ENCODE measurements around the gene CLMN. TPM values are rescaled to one million over a fixed set of nuclear protein-coding genes. Genes with fewer than 3 reads are reported as not detected.
"Not testable (repeated sequence)": the region's sequence is repeated elsewhere in the genome, so short reads cannot be mapped to it uniquely, and the experiment has no call there.

Gene CLMN
- total RNA-seq, 2 donors from 2014 or later, result 3.4 to 4.0 TPM

DNA sequence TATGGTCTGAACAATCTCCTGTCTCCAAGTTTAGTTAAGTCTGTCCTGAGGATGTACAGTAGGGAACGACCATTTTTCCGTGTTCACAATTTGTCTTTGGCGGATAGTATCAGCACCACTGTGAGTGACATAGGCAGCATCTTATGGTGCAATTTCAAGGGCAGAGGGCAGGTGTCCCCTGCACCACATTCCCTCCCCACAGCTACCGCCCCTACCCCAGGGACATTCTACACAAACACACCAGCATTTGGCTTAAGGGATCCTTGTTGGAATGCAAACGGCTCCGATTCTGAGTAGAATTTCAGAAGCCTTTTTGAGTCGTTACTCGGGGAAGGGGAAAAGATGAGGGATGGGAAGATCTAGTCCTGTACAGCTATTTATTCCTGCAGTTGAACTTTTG lies 137.3 kb downstream of the CLMN start:
- Histone ChIP-seq H3K4me3 (no peak overlapping the region), H3K27me3 (no peaks in the 10 kb centered on the region), H3K9me3 (no peaks in the 10 kb centered on the region), H3K27ac (peak overlapping the region; percentile 50 to 77), H3K36me3 (no peaks in the 10 kb centered on the region), H3K4me1 (peaks cover 0 to 42% of the 10 kb centered on the region in 2 donors)
- no peak for TF ChIP-seq CTCF (IDR thresholded peaks at IDR 0.05)
- DNase-seq (ENCODE audit: low spot score), result no peak

DNA sequence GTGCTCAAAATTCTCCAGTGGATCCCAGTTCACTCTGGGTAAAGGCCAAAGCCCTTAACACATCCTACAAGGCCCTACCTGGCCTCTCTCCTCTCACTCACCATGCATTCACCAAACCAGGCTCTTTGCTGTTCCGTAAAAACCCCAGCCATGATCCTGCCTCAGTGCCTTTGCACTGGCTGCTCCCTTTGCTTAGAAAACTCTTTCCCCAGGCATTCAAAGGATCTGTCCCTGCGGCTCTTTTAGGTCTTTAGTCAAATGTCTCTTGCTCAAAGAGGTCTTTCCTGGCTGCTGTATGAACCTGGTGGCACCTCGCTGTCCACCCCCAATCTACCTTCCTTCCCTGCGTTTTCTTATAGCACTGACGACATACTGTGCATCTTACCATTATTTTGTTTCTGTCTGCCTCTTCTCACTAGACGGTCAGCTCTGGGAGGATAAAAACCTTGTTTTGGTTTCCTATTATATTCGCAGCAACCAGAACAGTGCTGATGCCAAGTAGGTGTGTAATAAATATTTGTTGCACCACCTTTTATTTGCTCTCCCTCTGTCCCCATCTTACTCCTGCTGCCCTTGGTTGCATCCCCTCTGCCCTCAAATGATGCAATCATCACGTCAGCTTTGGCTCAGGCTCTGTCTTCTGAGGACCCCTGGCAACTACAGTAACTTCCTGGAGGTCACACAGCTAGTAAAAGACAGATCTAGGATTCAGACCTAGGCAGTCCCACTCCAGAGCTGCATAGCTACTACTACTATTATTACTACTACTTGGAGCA lies 138.6 kb downstream of the CLMN start:
- Histone ChIP-seq H3K9me3 (no peaks in the 10 kb centered on the region), H3K27ac (no peak overlapping the region), H3K4me3 (no peak overlapping the region), H3K27me3 (no peaks in the 10 kb centered on the region), H3K4me1 (peaks cover 0 to 40% of the 10 kb centered on the region in 2 donors), H3K36me3 (no peaks in the 10 kb centered on the region)
- no peak for TF ChIP-seq CTCF (IDR thresholded peaks at IDR 0.05)
- no peak for DNase-seq (ENCODE audit: low spot score)

DNA sequence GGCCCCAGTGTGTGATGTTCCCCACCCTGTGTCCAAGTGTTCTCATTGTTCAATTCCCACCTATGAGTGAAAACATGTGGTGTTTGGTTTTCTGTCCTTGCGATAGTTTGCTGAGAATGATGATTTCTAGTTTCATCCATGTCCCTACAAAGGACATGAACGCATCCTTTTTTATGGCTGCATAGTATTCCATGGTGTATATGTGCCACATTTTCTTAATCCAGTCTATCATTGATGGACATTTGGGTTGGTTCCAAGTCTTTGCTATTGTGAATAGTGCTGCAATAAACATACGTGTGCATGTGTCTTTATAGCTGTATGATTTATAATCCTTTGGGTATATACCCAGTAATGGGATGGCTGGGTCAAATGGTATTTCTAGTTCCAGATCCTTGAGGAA lies 144.0 kb downstream of the CLMN start:
- H3K27me3 ChIP-seq; H3K4me1 ChIP-seq; DNase-seq (ENCODE audit: low spot score); H3K4me3 ChIP-seq; H3K9me3 ChIP-seq; H3K36me3 ChIP-seq; H3K27ac ChIP-seq: not testable (repeated sequence)

DNA sequence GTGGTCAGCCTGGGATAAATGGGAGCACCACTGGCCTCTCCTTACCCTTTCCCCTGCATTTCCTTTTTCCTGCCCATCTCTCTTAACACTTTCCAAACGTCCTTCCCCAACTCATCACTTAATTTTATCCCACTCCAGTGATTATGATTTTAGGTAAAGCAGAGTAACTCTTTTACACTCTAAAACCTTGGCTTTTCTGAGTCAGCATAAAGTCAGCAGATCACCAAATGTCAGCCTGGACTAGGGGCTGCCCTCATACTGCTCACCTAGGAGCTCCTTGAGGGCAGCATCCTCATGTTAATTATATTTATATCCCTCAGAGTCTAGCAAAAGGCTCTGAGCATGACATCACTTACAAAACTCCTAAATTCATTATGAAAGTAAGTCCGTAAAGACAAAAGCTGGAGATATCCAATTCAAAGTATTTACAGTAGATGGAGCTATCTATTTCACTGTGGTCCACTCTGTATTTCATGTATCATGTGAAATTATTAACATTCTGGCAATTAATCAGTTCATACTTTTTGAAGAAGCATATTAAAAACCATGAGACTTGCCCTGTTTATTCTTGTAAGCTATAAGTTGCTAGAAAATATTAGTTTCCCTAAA lies 145.4 kb downstream of the CLMN start:
- no peaks in the 10 kb centered on the region for H3K9me3 ChIP-seq
- no peaks in the 10 kb centered on the region for H3K4me1 ChIP-seq
- no peak overlapping the region for H3K27ac ChIP-seq
- DNase-seq (ENCODE audit: low spot score), result no peak
- H3K27me3 ChIP-seq, result no peaks in the 10 kb centered on the region
- H3K4me3 ChIP-seq, result no peak overlapping the region
- no peaks in the 10 kb centered on the region for H3K36me3 ChIP-seq
- peak in 1 of 2 donors; percentile 46 for TF ChIP-seq CTCF (IDR thresholded peaks at IDR 0.05)

GRCh38 chr14:95173518-95173917 lies 146.2 kb downstream of the CLMN start:
- no peaks in the 10 kb centered on the region for H3K27me3 ChIP-seq
- no peaks in the 10 kb centered on the region for H3K9me3 ChIP-seq
- DNase-seq (ENCODE audit: low spot score), result no peak
- TF ChIP-seq CTCF (IDR thresholded peaks at IDR 0.05), result no peak
- no peak overlapping the region for H3K27ac ChIP-seq
- no peak overlapping the region for H3K4me3 ChIP-seq
- H3K36me3 ChIP-seq, result no peaks in the 10 kb centered on the region
- H3K4me1 ChIP-seq, result no peaks in the 10 kb centered on the region

DNA sequence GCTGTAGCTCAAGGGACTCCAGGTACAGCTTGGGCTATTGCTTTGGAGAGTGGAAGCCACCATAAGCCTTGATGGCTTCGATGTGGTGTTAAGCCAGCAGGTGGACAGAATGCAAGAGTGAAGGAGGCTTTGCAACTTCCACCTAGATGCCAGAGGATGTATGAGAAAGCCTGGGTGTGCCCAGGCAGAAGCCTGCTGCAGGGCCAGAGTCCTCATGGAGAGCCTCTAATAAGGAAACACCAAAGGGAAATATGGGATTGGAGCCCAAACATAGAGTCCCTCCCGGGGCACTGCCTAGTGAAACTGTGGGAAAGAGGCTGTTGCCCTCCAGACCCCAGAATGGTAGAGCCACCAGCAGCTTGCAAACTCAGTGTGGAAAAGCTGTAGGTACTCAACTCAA lies 152.5 kb downstream of the CLMN start:
- no peak for DNase-seq (ENCODE audit: low spot score)
- Histone ChIP-seq H3K36me3 (no peaks in the 10 kb centered on the region), H3K27ac (no peak overlapping the region), H3K4me3 (no peak overlapping the region), H3K27me3 (no peaks in the 10 kb centered on the region), H3K9me3 (no peaks in the 10 kb centered on the region), H3K4me1 (no peaks in the 10 kb centered on the region)
- TF ChIP-seq CTCF (IDR thresholded peaks at IDR 0.05), result no peak

All from right atrium auricular region (tissue), 2 donors.